Parathyroid adenoma (tissue), 2 donors: ENCODE results near the gene NUAK1.
A peak's percentile ranks its signal among the peaks of the same experiment; 100 is the strongest.

Experiments
- H2AFZ ChIP-seq: fragments of 300-600 bp; sonication (generic); one replicate; pipeline ENCODE4 v1.7.0; 2017; ENCODE audit warnings: antibody characterized with exemption, mild to moderate bottlenecking
- H3K27ac ChIP-seq: fragments of 300-600 bp; sonication (generic); one replicate; pipeline ENCODE4 v1.7.0; 2017
- H3K27me3 ChIP-seq: fragments of 300-600 bp; sonication (generic); one replicate; pipeline ENCODE4 v1.7.0; 2017; ENCODE audit warnings: low read length; ENCODE audit not compliant: control insufficient read depth, insufficient read depth
- H3K36me3 ChIP-seq: fragments of 300-600 bp; sonication (generic); one replicate; pipeline ENCODE4 v1.7.0; 2017; ENCODE audit warnings: low read length; ENCODE audit not compliant: control insufficient read depth, insufficient read depth
- H3K4me1 ChIP-seq: fragments of 300-600 bp; sonication (generic); one replicate; pipeline ENCODE4 v1.7.0; 2017; ENCODE audit warnings: control low read depth
- H3K4me2 ChIP-seq: fragments of 300-600 bp; sonication (generic); one replicate; pipeline ENCODE4 v1.7.0; 2017; ENCODE audit warnings: low read length
- H3K4me3 ChIP-seq: fragments of 300-600 bp; sonication (generic); one replicate; pipeline ENCODE4 v1.7.0; 2017; ENCODE audit warnings: low read depth, low read length
- H3K79me2 ChIP-seq: fragments of 300-600 bp; sonication (generic); one replicate; pipeline ENCODE4 v1.7.0; 2017; ENCODE audit warnings: control low read depth
- H3K9ac ChIP-seq: fragments of 300-600 bp; sonication (generic); one replicate; pipeline ENCODE4 v1.7.0; 2017; ENCODE audit warnings: mild to moderate bottlenecking
- H3K9me3 ChIP-seq: fragments of 300-600 bp; sonication (generic); one replicate; pipeline ENCODE4 v1.7.0; 2017; ENCODE audit warnings: low read length; ENCODE audit not compliant: control insufficient read depth
- TF ChIP-seq, protein P1 (sequence below): fragments of 300-600 bp; sonication (generic); IDR thresholded peaks from one replicate; pipeline ENCODE4 v1.7.0; 2017; ENCODE audit warnings: antibody characterized with exemption, mild to moderate bottlenecking
- donor health status: primary hyperparathyroidism.

Gene NUAK1

DNA sequence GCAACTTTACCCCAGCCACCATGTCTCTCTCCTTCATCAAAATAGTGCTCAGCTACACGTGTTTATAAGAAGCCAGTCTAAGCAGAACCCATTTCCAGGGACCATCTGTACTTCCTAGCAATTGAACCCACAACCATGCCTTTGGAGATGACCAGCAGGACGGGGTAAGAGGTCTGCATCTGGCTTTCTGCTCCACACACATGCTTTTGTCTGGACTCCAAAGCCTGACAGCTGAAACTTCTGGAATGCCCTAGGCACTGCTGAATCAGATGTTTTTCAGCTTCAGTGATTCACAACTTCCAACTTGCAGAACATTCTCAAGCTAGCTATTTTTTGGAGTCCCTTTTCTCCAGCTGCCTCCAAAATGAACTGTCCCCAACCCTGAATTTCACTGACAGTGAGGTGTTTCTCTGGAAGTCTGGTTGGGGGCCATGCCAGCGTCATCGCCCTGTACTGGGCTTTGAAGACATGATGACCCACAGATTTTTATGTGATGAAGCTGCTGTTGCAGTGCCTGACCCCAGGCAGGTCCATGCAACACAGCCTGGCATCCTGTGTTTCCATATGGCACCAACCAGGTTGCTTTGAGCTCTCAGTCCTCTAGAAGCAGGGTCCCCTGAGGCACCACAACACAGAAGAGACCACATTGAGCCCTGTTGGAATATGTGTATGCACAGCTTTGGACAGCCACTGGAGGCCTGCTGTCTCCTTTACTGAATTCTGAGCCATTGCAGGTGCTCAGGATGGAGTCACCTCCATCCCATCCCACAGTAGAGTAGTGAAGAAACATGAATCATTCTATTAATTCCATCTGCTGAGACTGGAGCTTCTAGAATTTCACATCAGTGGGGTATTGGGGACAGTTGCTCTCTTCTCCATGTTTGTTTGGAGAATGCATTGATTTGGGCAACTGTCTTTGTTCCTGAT, 80.2 kb downstream of the NUAK1 start:
- peaks cover 13% of the 10 kb centered on the region for H3K4me1 ChIP-seq
- no peaks in the 10 kb centered on the region for H3K27me3 ChIP-seq
- peak overlapping the region; percentile 24 for H2AFZ ChIP-seq
- TF ChIP-seq, protein P1, sequence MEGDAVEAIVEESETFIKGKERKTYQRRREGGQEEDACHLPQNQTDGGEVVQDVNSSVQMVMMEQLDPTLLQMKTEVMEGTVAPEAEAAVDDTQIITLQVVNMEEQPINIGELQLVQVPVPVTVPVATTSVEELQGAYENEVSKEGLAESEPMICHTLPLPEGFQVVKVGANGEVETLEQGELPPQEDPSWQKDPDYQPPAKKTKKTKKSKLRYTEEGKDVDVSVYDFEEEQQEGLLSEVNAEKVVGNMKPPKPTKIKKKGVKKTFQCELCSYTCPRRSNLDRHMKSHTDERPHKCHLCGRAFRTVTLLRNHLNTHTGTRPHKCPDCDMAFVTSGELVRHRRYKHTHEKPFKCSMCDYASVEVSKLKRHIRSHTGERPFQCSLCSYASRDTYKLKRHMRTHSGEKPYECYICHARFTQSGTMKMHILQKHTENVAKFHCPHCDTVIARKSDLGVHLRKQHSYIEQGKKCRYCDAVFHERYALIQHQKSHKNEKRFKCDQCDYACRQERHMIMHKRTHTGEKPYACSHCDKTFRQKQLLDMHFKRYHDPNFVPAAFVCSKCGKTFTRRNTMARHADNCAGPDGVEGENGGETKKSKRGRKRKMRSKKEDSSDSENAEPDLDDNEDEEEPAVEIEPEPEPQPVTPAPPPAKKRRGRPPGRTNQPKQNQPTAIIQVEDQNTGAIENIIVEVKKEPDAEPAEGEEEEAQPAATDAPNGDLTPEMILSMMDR = no peak
- no peak overlapping the region for H3K4me3 ChIP-seq
- H3K27ac ChIP-seq = no peak overlapping the region
- no peaks in the 10 kb centered on the region for H3K36me3 ChIP-seq
- peaks cover 3% of the 10 kb centered on the region for H3K9me3 ChIP-seq
- H3K79me2 ChIP-seq = no peaks in the 10 kb centered on the region
- peak overlapping the region; percentile 0 for H3K4me2 ChIP-seq
- H3K9ac ChIP-seq = no peak overlapping the region

- Histone ChIP-seq H3K4me3 (no peak overlapping the region), H2AFZ (no peak overlapping the region), H3K4me1 (peaks cover 12% of the 10 kb centered on the region), H3K9me3 (peaks cover 3% of the 10 kb centered on the region), H3K9ac (no peak overlapping the region), H3K36me3 (no peaks in the 10 kb centered on the region), H3K79me2 (no peaks in the 10 kb centered on the region), H3K4me2 (no peak overlapping the region), H3K27me3 (no peaks in the 10 kb centered on the region), H3K27ac (no peak overlapping the region)
- TF ChIP-seq, protein P1 = no peak
Measured at GRCh38 chr12:106054049-106054448, 84.7 kb downstream of the NUAK1 start.

DNA sequence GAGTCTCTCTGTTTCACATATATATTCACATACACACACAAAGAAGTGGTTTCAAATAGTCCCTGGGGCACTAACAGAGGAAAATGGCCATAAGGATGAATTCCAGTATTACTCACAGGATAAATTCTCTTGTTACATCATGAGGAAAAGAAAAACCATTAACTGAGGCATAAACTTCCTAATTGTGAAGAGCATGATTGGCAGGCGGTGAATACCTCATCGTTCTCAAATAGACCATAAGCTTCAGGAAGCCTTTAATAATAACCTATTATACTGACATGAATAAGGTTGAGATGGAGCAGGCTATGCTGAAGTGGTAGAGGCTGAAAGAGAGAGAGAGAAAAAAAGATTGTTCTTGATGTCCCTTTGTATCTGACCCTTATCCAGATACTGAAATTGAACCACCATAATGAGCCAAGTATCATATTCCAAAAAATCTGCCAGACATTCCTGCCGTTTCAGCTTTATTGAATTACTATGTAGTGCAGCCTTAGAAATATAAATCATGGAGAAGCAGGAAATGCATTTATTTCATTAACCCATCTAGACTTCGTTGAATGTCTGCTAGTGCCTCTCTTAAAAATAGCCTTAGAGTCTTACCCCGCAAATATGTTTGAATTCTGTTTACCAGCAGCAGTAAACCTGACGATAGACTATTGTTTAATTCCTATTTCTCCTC, 86.8 kb downstream of the NUAK1 start:
- peaks cover 3% of the 10 kb centered on the region for H3K9me3 ChIP-seq
- H3K79me2 ChIP-seq = no peaks in the 10 kb centered on the region
- no peak overlapping the region for H3K4me3 ChIP-seq
- no peak overlapping the region for H3K4me2 ChIP-seq
- no peak overlapping the region for H2AFZ ChIP-seq
- H3K27me3 ChIP-seq = no peaks in the 10 kb centered on the region
- peaks cover 6% of the 10 kb centered on the region for H3K4me1 ChIP-seq
- H3K27ac ChIP-seq = no peak overlapping the region
- no peak overlapping the region for H3K9ac ChIP-seq
- TF ChIP-seq, protein P1 = no peak
- no peaks in the 10 kb centered on the region for H3K36me3 ChIP-seq

DNA sequence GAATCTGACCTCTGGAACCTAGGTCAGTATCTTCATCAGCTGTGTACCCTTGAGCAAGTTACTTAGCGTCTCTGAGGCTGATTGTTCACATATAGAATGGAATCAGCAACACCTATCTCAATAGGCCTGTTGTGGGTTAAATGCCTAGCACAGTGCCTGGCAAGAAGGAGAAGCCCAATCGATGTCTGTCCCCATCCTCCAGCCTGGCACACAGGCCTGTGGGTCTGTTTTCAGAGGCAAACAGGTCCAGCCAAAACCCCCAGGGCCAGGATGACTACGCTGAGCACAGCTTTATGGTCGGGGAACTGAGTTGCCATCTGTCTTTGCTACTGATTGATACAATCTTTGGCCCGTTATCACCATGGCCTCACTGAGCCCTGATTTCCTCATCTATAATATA, 89.2 kb downstream of the NUAK1 start:
- H3K27ac ChIP-seq = no peak overlapping the region
- H3K79me2 ChIP-seq = no peaks in the 10 kb centered on the region
- no peaks in the 10 kb centered on the region for H3K9me3 ChIP-seq
- H3K4me3 ChIP-seq = no peak overlapping the region
- H3K9ac ChIP-seq = no peak overlapping the region
- no peak overlapping the region for H2AFZ ChIP-seq
- H3K4me1 ChIP-seq = peaks cover 8% of the 10 kb centered on the region
- TF ChIP-seq, protein P1 = no peak
- no peaks in the 10 kb centered on the region for H3K36me3 ChIP-seq
- no peaks in the 10 kb centered on the region for H3K27me3 ChIP-seq
- no peak overlapping the region for H3K4me2 ChIP-seq
